ENCODE measurements around the gene RASD1. TPM values are rescaled to one million over a fixed set of nuclear protein-coding genes. Genes with fewer than 3 reads are reported as not detected.

The RASD1 gene
- polyA plus RNA-seq, 6 donors from 2014 or later, result 0.21 to 0.27 TPM; not detected in 4

- H3K4me3 Mint-ChIP-seq, result no peak overlapping the region
- peaks cover 0 to 5% of the 10 kb centered on the region in 2 donors for H3K36me3 Mint-ChIP-seq
- no peaks in the 10 kb centered on the region for H3K9me3 Mint-ChIP-seq
- DNase-seq, result no peak
- H3K27ac Mint-ChIP-seq, result peak overlapping the region in 2 of 6 donors; percentile 49 to 50
- no peaks in the 10 kb centered on the region for H3K27me3 Mint-ChIP-seq
- no peak for ATAC-seq (ENCODE audit: low read depth in 2 of 2)
- peaks cover 0 to 10% (median 5%) of the 10 kb centered on the region in 3 donors for H3K4me1 Mint-ChIP-seq
These were observed 15.1 kb upstream of the RASD1 start for GRCh38 chr17:17511293-17511741.

DNA sequence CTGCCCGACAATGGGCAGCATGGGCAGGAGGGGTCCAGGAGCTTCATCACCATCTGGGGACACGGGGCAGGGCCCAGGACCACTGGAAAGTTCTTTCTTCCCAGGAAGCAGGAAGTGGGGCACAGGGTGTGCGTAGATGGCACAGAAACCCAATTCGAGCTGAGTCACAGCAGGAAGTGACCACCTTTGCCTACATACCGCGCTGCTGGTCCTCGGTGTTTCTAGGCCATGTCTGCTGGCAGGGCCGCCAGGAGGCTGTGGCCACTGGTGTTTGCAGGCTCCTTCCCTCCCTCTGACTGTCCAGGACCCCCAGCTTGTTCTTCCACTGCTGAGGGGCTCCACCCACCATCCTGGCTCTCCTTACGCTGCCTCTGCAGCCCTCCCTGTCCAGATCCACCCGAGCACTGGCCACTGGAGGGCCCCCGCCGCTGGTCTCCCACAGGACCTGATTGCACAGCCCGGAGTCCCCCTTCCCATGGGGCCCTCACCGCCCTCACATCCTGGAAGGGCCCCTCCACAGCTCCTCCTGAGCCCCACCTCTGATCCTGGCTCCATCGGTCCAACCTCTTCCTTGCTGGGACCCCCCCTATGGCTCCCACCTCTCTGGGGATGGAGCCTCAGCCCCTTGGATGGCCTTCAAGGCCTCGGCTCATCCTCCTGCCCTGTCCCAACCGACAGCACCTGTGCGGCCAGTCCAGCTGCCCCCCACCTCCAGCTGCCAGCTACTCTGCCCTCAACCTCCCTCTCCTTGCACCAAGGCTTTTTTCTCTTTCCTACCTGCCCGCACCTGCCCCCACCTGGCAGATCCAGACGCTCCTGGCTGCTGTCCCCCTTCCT is 14.5 kb upstream of the RASD1 start:
- Mint-ChIP-seq H3K36me3 (no peaks in the 10 kb centered on the region), H3K4me1 (peaks cover 0 to 10% (median 5%) of the 10 kb centered on the region in 3 donors), H3K27me3 (no peaks in the 10 kb centered on the region), H3K9me3 (no peaks in the 10 kb centered on the region), H3K4me3 (no peak overlapping the region), H3K27ac (peak overlapping the region in 2 of 6 donors; percentile 49 to 50)
- ATAC-seq (ENCODE audit: low read depth in 2 of 2) (no peak), DNase-seq (no peak)

DNA sequence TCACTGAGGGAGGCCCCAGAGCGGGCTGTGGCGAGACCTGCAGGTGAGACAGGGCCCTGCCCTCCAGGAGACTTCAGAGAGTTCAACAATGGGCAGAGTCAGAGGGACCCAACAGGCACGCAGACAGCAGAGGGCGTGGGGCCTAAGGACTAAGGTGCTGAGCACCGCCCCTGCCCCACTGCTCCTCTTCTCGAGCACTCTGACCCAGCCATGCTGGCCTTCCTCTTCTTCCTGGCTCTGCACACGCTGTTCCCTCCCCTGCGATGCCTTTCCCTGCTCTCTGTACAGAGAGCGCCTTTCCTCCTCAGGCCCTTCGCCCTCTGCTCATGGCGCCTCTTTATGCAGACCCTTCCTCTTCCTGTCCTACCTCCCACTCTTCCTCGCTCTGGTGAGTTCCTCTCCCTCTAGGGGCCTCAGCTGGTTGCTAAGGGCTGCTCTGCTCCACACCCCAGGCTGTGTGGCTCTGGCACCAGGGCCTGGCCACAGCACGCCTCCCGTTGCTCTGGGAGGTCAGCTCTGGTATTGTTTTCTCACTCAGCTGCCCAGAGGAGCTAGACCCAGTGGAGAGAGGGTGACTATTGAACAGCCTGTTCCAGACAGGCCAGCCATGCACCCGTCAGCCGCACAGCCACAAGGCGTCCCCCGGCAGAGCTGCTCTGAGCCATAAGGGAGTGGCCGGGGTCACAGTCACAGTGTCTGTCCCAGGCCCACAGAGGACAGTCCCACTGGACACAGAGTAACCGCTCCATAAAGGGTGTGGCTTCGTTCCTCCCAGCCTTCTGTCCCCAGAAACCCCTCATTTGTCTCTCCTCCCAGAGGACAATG is 13.6 kb upstream of the RASD1 start:
- Mint-ChIP-seq H3K36me3 (no peaks in the 10 kb centered on the region), H3K9me3 (no peaks in the 10 kb centered on the region), H3K27ac (no peak overlapping the region), H3K4me1 (peaks cover 0 to 10% (median 5%) of the 10 kb centered on the region in 3 donors), H3K4me3 (no peak overlapping the region), H3K27me3 (no peaks in the 10 kb centered on the region)
- no peak for DNase-seq
- ATAC-seq (ENCODE audit: low read depth in 2 of 2), result no peak

DNA sequence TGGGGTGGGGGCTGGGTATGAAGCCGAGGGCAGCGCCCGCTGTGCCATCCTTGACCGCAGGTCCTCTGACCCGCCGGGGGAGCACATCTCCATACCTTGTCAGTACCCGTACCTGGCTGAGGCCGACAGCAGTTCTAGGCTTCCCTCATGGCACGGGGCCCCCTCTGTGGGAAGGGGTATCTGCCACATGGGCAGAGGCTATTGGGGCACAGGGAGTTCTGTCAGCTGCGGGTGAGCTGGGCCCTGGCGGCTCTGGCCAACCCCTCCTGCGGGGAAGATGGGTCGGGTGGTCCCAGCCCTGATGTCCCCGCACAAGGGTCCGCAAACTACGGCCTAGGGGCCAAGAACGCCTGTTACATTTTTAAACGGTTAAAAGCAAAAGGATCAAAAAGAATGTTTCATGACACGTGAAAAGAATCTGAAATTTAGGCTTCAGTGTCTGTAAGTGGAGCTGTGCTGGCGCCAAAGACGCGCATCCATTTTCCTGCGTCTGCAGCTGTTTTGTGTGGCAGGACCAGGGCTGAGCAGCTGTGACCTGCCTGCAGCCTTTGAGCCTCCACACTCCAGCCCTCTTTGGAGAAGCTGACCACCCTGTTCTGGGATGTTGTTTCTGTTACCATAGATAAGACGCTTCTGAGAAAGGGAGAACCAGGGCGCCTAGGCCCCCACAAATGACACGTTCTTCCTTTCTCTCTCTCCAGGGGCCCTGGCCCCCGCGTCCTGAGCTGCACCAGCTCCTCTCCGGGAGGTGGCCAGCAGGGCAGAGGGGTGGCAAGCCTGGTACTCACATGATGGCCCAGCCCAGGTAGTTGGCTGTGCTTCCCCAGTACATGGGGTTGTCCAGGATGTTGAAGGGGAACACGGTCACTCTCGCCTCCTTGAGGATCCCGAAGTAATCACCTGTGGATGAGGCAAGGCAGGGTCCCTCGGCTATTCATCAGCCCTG is 12.7 kb upstream of the RASD1 start:
- H3K27ac Mint-ChIP-seq, result no peak overlapping the region
- no peaks in the 10 kb centered on the region for H3K36me3 Mint-ChIP-seq
- H3K4me3 Mint-ChIP-seq, result no peak overlapping the region
- peaks cover 0 to 10% (median 5%) of the 10 kb centered on the region in 3 donors for H3K4me1 Mint-ChIP-seq
- ATAC-seq (ENCODE audit: low read depth in 2 of 2), result no peak
- no peaks in the 10 kb centered on the region for H3K27me3 Mint-ChIP-seq
- H3K9me3 Mint-ChIP-seq, result no peaks in the 10 kb centered on the region
- DNase-seq, result no peak

GRCh38 chr17:17508019-17508535 is 11.9 kb upstream of the RASD1 start:
- H3K36me3 Mint-ChIP-seq, result no peaks in the 10 kb centered on the region
- H3K4me3 Mint-ChIP-seq, result no peak overlapping the region
- no peaks in the 10 kb centered on the region for H3K27me3 Mint-ChIP-seq
- no peaks in the 10 kb centered on the region for H3K9me3 Mint-ChIP-seq
- peaks cover 0 to 14% (median 5%) of the 10 kb centered on the region in 3 donors for H3K4me1 Mint-ChIP-seq
- peak overlapping the region in 2 of 6 donors; percentile 30 to 84 for H3K27ac Mint-ChIP-seq
- DNase-seq (no peak), ATAC-seq (ENCODE audit: low read depth in 2 of 2) (no peak)

- Mint-ChIP-seq H3K9me3 (no peaks in the 10 kb centered on the region), H3K4me3 (no peak overlapping the region), H3K27me3 (peaks cover 0 to 4% (median 0%) of the 10 kb centered on the region in 3 donors), H3K27ac (peak overlapping the region in 1 of 6 donors; percentile 84), H3K36me3 (no peaks in the 10 kb centered on the region), H3K4me1 (peaks cover 0 to 14% (median 5%) of the 10 kb centered on the region in 3 donors)
- DNase-seq (no peak), ATAC-seq (ENCODE audit: low read depth in 2 of 2) (no peak)
These were observed 11.3 kb upstream of the RASD1 start for GRCh38 chr17:17507465-17508011.

DNA sequence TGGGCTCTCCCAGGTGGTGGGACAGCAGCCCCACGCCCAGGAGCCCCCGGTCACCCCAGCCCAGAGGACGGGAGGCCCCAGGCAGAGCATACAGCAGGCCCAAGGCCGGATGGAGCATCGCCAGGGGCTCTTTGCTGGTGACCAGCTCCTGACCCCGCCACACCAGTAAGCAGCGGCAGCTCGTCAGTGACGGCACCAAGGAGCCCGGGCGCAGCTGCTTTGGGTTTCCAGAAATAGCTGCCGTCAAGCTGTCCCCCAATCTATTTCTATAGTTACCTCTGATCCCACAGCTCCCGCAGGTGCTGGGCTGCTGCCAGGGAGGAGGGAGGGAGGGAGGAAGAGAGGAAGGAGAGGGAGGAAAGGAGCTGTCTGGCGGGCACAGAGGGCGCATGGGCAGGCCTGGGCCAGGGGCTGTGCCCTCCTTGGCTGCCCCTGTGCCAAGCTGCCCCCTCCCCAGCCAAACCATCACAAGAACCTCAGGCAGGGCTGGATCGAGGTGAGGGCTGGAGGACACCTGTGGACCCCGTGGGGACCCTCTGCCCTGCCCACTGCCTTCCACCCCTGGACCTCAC is 10.8 kb upstream of the RASD1 start:
- Mint-ChIP-seq H3K27ac (no peak overlapping the region), H3K9me3 (no peaks in the 10 kb centered on the region), H3K4me3 (no peak overlapping the region), H3K36me3 (no peaks in the 10 kb centered on the region), H3K27me3 (peaks cover 0 to 4% (median 0%) of the 10 kb centered on the region in 3 donors), H3K4me1 (peaks cover 0 to 14% (median 5%) of the 10 kb centered on the region in 3 donors)
- ATAC-seq (ENCODE audit: low read depth in 2 of 2) (no peak), DNase-seq (no peak)

DNA sequence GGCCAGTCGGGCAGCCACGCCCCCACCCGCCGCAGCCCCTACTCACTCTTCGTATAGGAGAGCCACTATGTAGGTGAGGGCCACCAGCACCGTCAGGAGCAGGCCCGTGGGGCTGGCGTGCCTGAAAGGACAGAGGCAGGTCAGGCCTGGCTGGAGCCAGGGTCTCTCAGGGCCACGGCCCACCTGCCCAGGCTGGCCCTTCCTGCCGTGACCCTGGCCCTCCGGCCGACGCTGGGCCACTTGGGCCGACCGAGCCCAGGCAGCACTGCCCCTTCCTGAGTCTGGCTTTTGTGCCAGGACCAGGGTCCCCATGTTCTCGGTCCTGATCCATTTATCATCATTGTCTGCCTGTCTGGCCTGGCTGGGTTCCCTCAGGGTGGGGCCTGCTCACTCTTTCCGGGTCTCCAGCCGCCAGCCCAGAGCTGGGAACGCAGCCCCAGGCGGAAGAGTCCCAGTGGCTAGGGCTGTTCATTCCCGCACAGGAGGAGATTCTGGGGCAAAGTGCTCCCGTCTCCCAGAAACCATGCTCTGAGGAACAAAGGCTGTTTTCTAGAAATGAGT is 10.1 kb upstream of the RASD1 start:
- H3K9me3 Mint-ChIP-seq, result no peaks in the 10 kb centered on the region
- H3K4me3 Mint-ChIP-seq, result no peak overlapping the region
- peaks cover 0 to 14% (median 5%) of the 10 kb centered on the region in 3 donors for H3K4me1 Mint-ChIP-seq
- H3K27ac Mint-ChIP-seq, result no peak overlapping the region
- ATAC-seq (ENCODE audit: low read depth in 2 of 2), result no peak
- DNase-seq, result no peak
- H3K36me3 Mint-ChIP-seq, result no peaks in the 10 kb centered on the region
- H3K27me3 Mint-ChIP-seq, result peaks cover 0 to 6% (median 0%) of the 10 kb centered on the region in 3 donors

DNA sequence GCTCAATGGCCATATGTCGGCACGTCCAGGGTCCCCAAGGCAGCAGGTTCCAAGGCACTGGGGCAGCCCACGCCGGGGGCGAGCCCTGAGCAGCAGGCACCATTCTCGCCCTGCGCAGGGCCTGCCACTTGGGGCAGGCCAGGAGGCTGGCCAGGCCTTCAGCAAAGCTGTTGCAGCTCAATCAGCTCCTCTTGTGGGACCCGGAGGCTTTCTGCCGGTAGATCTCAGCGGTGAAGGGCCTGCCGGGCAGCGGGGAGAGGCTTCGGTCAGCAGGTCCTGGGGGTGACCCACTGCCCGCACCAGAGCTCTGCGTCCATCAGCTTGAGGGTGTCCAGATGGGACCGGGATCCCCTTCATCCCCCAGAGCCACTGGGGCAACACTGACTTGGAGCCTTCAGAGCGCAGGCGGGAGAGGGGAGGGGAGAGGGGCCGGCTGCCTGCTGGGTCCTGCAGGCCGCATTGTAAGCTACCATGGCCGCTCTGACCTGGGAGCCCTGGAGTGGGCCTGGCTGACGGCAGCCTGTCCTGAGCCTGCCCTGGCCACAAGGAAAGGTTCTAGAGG is 9.5 kb upstream of the RASD1 start:
- H3K9me3 Mint-ChIP-seq, result no peaks in the 10 kb centered on the region
- no peak overlapping the region for H3K4me3 Mint-ChIP-seq
- no peaks in the 10 kb centered on the region for H3K36me3 Mint-ChIP-seq

DNA sequence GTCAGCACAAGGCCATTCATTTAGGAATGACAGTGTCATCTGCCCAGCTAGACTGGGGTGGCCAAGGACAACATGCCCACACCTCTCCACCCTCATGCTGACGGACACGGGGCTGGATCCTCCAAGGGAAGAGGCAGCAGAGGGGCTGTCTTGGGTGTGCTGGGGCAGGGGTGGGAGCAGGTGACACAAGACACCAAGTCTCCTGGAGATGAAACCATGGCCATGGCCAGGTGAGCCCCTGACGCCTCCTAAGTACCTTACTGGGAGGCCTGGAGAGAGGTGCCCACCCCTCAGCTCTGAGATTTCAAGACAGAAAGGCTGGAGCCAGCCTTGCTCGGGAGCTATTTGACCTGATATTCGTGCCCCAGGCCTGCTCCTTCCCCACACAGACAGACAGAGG is 9.0 kb upstream of the RASD1 start:
- H3K27me3 Mint-ChIP-seq, result peaks cover 0 to 9% (median 0%) of the 10 kb centered on the region in 3 donors
- DNase-seq (no peak), ATAC-seq (ENCODE audit: low read depth in 2 of 2) (no peak)
- peak overlapping the region in 1 of 6 donors; percentile 27 for H3K27ac Mint-ChIP-seq
- no peaks in the 10 kb centered on the region for H3K36me3 Mint-ChIP-seq
- peaks cover 0 to 9% (median 5%) of the 10 kb centered on the region in 3 donors for H3K4me1 Mint-ChIP-seq
- H3K4me3 Mint-ChIP-seq, result no peak overlapping the region
- H3K9me3 Mint-ChIP-seq, result no peaks in the 10 kb centered on the region

More for the DNA sequence above, 9.5 kb upstream of the RASD1 start:
- Mint-ChIP-seq H3K27me3 (peaks cover 0 to 9% (median 0%) of the 10 kb centered on the region in 3 donors), H3K4me1 (peaks cover 0 to 11% (median 5%) of the 10 kb centered on the region in 3 donors), H3K27ac (peak overlapping the region in 1 of 6 donors; percentile 27)
- DNase-seq, result no peak
- ATAC-seq (ENCODE audit: low read depth in 2 of 2), result no peak

DNA sequence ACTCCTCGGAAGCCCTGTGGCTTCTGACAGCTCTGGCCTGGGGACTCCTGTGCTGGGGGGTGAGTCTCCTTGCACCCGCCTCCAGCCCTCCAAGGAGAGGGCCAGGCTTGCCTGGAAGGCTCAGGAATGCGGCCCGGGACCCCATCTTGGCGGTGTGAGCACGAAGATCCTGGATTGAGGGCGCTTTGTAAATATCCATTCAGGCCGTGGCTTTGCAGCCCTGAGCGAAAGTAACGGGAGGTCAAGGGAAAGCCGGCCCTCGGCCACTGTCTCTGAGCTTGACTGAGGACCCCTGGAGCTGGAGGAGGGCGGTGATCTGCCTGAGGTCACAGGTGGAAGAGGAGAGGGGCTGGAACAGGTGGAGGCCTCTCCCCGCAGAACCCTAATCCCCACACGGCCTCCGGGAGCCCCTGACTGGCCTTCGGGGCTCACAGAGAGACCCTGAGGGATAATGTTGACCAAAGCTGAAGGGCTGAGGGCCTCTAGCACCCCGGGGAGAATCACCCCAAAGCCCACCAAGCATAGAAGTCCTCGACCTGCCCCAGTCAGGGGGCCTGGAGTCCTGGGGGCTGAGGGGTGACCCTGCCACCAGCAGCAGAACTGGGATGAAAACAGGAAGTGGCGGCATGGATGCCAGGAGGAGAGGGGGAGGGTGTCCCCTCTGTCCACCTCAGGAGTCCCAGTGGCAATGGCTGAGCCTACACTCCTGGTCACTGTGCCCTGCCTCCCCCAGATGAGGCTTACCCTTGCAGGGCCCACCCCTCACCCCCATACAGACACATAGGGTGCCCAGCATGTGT is 8.3 kb upstream of the RASD1 start:
- DNase-seq, result no peak
- Mint-ChIP-seq H3K4me3 (no peak overlapping the region), H3K4me1 (peaks cover 0 to 4% (median 0%) of the 10 kb centered on the region in 3 donors), H3K27me3 (peaks cover 0 to 9% (median 0%) of the 10 kb centered on the region in 3 donors), H3K9me3 (no peaks in the 10 kb centered on the region), H3K36me3 (no peaks in the 10 kb centered on the region), H3K27ac (no peak overlapping the region)
- no peak for ATAC-seq (ENCODE audit: low read depth in 2 of 2)
